ENCODE measurements around the gene ARHGAP30. TPM values are rescaled to one million over a fixed set of nuclear protein-coding genes. Genes with fewer than 3 reads are reported as not detected.
A peak's percentile ranks its signal among the peaks of the same experiment; 100 is the strongest.
"Not testable (repeated sequence)": the region's sequence is repeated elsewhere in the genome, so short reads cannot be mapped to it uniquely, and the experiment has no call there.

Gene ARHGAP30
- polyA plus RNA-seq (2013, experiment 1 of 2; ENCODE audit: insufficient read length) = 0.20 TPM
- polyA plus RNA-seq (2013, experiment 2 of 2; ENCODE audit: insufficient read length) = 0.47 TPM

- DNase-seq = no peak
Measured at GRCh38 chr1:161069731-161070270, at the start of gene ARHGAP30. Gene ARHGAP30 (minus strand): TSS chr1:161069891. CDS start chr1:161069624, 267 bp downstream.

- DNase-seq = peak; percentile 78
Measured at GRCh38 chr1:161117759-161118581, 48.3 kb upstream of the ARHGAP30 start, which contains the start of the genes NIT1 and PFDN2. Gene NIT1 (plus strand): TSS chr1:161118105. CDS start chr1:161118177, 72 bp downstream. Gene PFDN2 (minus strand): TSS chr1:161118037. CDS start chr1:161118026, 11 bp downstream.

GRCh38 chr1:161115961-161116360, 46.3 kb upstream of the ARHGAP30 start:
- not testable (repeated sequence) for DNase-seq

GRCh38 chr1:161115132-161115711, 45.5 kb upstream of the ARHGAP30 start:
- peak; percentile 51 for DNase-seq

GRCh38 chr1:161114556-161114955, 44.9 kb upstream of the ARHGAP30 start:
- no peak for DNase-seq

- DNase-seq = no peak
Measured at GRCh38 chr1:161113915-161114314, 44.2 kb upstream of the ARHGAP30 start.

- DNase-seq = no peak
Measured at GRCh38 chr1:161111527-161111926, 41.8 kb upstream of the ARHGAP30 start.

- DNase-seq = no peak
Measured at GRCh38 chr1:161111117-161111516, 41.4 kb upstream of the ARHGAP30 start.

- DNase-seq = no peak
Measured at GRCh38 chr1:161106431-161106830, 36.7 kb upstream of the ARHGAP30 start.

- DNase-seq = no peak
Measured at GRCh38 chr1:161100556-161100955, 30.9 kb upstream of the ARHGAP30 start.

- DNase-seq = no peak
Measured at GRCh38 chr1:161099090-161099802, 29.6 kb upstream of the ARHGAP30 start.

- peak; percentile 46 for DNase-seq
Measured at GRCh38 chr1:161098210-161099068, 28.7 kb upstream of the ARHGAP30 start, which contains the start of gene KLHDC9. Gene KLHDC9 (plus strand): TSS chr1:161098361. CDS start chr1:161098536, 175 bp downstream.

GRCh38 chr1:161096530-161096929, 26.8 kb upstream of the ARHGAP30 start:
- no peak for DNase-seq

- DNase-seq = no peak
Measured at GRCh38 chr1:161096015-161096414, 26.3 kb upstream of the ARHGAP30 start.

GRCh38 chr1:161095230-161095629, 25.5 kb upstream of the ARHGAP30 start:
- no peak for DNase-seq

- no peak for DNase-seq
Measured at GRCh38 chr1:161094481-161094880, 24.8 kb upstream of the ARHGAP30 start.

- no peak for DNase-seq
Measured at GRCh38 chr1:161092621-161093028, 22.9 kb upstream of the ARHGAP30 start.

GRCh38 chr1:161091796-161092507, 22.3 kb upstream of the ARHGAP30 start:
- DNase-seq = peak; percentile 31

GRCh38 chr1:161091093-161091492, 21.4 kb upstream of the ARHGAP30 start:
- no peak for DNase-seq

GRCh38 chr1:161090617-161091016, 20.9 kb upstream of the ARHGAP30 start:
- DNase-seq = no peak

GRCh38 chr1:161089938-161090337, 20.2 kb upstream of the ARHGAP30 start:
- no peak for DNase-seq
